Glomerular visceral epithelial cell (primary cell): ENCODE data around the gene GAMT.

Experiments used
- DNase-seq: peaks from one replicate; pipeline ENCODE4 v3.0.0-alpha.2; 2016; ENCODE audit errors: extremely low spot score

Gene GAMT

DNA sequence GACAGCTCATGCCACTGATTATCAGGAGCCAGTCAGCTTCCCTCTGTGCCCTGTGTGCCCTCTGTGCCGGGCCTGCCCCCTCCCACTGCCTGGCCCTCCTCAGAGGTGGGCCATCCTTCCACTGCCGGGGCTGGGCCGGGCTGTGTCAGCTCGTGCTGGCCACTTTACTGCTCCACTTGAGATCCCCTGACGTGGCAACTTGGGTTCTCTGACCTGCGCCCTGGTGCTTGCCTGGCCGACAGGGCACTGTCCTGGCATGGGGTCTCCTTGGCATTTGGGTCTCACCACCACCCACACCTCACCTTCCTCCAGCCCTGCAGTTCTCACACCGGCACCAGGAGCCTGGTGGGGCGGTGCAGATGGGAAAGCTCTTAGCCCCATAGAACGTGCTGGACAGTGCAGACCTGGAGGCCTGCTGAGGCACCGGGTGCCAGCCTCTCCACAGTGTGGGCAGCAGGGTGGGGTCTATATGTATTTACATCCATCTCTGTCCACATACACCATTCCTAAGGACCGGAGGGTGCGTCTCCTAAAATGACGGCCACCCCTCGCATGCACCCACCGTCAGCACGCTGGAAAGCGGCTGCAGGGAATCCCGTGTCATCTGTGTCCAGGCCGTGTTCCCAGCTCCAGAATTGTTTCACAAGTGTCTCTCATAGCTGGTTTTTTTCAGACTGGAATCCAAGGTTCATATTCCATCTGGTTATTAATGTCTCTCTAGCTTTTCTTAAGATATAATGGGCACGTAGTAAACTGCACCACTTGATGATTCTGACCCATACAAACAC is 17.8 kb upstream of the GAMT start:
- DNase-seq, result no peak

DNA sequence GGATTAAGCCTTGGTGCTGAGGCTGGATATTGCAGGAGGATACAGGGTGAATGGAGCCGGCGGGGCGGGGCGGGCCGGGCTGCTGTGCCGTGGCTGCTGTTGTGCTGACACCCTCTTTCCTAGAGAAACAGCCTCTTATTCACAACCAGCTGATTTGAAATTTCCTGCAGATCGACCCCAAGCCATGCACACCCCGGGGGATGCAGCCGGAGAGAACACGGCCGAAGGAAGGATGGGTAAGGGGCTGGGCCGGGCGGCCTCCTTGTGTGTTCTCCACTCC is 17.1 kb upstream of the GAMT start:
- DNase-seq, result no peak

DNA sequence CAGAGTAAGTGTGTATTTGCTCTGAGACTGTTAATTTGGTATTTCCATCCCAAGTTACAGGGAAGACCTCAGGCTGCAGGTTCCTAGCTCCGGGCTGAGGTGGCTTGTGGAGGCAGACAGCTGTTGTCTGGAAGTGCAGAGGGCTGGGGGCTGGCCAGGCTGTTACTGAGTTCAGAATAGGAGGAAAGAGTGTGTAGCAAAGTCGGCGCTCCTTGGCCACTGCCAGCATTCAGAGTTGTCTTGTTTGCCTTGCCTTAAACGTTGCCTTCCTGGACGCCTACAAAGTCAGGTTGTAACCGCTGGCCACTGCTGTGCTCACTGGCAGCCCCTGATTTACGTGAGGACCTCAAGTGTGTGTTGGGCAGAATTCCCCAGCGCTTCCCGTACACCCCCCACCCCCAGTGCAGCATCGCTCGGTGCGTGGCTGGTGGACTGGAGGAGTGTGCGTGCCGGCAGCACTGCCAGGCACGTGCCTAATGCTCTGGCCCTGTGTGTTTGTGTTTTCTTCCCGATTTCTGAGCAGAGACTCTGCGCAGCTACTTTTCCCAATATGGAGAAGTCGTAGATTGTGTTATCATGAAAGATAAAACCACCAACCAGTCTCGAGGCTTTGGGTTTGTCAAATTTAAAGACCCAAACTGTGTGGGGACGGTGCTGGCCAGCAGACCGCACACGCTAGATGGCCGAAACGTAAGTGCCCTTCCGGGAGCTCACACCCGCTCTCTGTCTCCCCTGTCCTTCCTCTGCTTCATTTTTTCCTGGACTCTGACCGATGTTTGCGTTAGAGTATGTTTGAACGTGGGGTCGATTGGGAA is 16.5 kb upstream of the GAMT start:
- DNase-seq, result no peak

DNA sequence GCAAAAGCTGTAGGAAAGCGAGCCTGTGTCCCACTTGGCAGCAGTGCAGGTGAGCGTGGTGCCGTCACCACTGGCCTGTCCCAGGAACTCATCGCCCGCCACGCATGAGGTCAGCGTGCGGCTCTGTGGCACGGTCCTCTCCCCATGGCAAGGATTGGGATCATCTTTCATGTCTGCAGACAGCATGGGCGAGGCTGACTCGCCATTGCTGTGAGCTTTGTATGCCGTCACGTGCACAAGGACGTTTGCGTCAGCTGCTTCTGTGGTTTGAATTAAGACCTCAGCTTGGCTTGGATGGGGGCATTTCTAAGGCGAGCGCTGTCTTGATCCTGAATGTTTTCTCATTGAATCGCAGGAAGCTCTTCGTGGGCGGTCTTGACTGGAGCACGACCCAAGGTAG is 15.8 kb upstream of the GAMT start:
- DNase-seq, result no peak

DNA sequence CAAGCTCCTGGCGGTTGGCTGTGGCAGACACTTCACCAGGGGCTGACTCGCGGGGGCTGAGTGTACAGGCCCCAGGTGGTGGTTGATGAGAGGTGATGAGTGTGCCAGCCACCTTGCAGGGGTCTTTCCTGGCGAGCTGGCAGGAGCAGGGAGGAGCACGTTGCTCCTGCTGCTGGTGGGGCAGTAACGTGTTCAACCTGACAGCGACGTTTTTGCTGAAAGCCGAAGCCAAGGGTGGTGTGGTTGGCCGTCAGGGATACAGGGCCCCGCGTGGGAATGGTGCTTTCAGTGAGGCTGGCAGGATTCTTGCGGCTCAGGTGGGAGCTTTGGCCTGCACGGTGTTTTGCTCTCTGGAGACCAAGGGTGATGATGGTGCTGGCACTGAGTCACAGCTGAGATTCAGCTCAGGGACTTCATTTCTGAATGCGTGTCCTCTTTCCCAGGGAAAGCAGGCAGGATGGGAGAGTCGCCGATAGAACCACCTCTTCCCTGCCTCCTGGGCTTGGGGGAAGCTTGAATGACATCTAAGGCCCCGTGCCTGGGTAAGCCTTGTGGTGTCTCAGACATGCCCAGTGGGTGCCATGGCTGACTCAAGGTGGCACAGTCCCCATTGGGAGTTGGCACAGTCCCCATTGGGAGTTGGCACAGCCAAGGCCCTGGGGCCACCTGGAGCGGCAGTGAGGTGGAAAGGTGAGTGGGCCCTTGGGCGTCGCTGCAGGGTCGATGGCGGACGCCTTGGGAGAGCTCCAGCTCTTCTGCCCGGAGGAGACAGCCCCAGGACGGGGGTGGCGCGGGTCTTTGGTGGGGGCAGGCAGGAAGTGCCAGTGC is 14.9 kb upstream of the GAMT start:
- peak; percentile 32 for DNase-seq

DNA sequence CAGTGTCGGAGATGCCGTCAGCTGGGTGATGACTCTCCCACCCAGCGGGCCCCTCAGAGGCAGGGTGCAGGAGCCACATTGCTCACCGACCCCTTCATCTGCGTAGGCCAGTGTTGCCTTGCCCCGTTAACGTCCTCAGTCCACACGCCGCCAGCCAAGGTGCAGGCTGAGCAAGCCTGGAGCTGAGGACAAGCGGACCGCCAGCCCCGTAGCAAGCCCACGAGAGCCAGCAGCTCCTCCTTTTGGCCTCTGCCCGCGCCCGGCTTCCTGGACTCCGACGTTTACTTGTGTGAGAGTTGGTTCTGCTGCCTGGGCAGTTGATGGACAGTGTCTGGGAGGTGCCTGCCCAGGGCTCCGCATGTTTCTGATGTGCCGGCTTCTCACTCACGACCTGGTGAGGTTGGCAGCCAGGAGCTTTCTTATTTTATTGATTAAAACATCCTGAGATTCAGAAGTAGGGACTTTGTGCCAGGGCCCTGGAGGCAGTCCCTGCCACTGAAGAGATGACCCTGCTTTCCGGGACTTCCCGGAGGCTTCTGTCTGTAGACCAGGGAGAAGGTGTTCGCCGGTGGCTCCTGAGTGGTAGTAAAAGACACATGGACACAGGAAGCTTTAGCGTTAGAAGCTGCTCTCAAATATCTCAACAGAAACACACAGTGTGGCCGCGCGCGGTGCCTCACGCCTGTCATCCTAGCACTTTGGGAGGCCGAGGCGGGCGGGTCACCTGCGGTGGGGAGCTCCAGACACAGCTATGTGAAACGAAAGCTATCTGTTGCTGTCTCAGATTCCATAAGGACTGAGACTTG is 11.9 kb upstream of the GAMT start:
- DNase-seq, result no peak

DNA sequence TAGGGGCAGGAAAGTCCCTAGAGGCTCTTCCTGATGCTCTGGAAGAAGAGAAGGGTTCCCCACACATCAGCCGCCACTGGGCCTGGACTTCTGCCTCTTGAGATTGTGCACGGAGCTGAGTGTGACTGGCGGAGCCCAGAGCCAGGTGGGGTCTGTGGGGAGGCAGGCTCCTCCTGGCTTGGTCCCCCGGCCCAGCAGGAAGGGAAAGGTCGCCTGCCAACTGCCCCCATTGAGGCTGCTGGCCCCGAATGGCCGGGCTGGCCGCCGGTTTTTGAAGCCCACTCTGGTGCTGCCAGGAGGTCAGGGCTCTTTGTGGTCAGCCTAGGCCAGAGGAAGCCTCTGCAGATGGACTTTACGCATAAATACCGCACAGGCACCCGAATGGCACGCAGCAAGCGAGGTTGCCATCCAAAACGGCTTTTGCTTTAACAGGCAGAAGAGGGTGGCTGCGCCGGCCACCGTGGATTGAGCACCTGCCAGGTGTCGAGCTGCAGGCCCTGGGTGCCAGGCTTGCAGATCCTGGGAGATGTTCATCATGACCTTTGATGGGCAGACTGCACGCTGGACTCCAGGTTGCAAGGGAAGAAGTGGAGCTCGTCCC is 11.1 kb upstream of the GAMT start:
- DNase-seq, result no peak

DNA sequence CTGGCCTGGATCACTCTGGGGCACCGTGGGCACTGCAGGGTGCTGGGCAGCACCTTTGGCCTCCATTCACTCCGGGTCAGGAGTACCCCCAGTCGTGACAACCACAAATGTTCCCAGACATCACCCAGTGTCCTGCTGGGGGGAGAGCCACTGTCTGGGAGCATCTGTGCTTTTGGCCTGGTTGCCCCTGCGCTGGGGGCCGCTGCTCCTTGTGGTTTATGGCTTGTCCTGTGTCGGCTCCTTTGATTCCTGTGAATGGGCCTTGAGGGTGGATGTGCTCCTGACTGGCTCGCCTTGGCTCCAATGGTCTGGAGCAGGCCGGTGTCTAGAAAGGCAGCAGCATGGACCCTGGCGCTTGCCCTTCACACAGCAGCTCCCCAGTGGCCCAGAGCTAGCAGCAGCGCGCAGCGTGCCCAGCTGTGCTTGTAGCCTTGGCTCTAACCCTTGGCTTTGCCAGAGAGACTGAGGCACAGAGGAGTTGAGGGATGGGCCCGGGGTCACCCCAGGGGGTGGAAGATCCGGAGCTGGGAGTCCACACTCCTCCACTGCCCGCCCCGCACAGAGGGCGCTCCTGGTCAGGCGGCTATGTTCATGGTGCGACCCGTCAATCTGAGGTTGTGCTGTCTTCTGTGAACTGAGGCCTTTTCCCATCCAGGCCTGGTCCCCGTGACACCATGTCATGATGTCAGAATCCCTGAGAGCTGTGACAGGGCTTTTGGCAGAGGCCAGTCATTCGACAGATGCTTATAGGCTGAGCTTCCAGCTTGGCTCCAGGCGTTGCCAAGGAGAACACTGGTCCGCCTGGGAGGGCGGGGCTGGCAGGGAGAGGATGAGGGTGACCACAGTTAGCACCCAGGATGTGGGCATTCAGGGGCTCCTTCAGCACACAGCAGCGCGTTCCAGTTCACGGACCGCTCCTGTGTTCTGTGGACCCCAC is 10.2 kb upstream of the GAMT start:
- no peak for DNase-seq

DNA sequence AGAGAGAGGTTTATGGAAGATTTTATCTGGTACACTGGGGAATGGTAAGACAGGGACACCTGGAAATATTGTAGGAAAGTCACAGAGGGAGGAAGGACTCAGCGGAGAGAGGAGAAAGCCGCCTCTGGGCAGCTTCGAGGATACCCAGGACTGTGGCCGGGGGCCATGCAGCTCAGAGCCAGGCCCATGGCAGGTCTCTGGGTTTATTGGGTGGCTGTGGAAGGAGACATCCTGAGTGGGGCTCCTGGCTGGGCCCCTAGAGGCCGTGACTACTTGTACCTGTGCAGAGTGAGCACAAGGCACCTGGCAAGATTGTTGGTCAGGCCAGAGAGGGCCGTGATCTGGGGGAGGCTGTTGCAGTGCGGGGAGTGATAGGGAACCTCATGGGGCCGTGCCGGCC is 9.4 kb upstream of the GAMT start:
- no peak for DNase-seq

DNA sequence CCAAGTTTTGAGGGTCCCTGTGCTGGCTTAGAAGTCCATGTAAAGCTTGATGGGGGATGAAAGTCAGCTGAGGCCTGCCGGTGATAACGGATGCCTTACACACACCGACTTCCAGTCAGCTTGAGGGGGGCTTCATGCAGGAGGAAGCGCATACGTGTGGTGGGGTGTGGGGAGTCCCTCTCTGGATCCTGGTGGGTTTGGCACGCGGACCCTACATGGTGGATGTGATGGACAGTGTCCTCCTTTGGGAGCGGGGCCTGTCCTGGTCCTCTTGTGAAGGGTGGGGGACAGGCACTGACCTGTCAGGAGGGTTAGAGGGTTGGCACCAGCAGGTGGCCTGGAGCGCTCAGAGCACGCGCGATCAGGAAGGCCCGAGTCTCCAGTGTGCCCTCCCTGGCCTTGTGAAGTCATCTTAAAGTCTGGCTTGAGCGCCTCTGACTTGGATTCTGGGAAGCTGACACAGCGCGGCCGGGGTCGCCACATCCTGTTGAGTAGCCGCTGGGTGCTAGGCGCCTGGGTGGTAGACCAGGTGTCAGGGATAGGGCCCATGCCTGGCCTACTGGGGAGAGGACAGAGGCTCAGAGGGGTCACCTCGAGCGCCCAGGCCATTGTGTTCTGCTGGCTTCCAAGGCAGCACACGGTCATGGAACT is 8.9 kb upstream of the GAMT start:
- peak; percentile 87 for DNase-seq

DNA sequence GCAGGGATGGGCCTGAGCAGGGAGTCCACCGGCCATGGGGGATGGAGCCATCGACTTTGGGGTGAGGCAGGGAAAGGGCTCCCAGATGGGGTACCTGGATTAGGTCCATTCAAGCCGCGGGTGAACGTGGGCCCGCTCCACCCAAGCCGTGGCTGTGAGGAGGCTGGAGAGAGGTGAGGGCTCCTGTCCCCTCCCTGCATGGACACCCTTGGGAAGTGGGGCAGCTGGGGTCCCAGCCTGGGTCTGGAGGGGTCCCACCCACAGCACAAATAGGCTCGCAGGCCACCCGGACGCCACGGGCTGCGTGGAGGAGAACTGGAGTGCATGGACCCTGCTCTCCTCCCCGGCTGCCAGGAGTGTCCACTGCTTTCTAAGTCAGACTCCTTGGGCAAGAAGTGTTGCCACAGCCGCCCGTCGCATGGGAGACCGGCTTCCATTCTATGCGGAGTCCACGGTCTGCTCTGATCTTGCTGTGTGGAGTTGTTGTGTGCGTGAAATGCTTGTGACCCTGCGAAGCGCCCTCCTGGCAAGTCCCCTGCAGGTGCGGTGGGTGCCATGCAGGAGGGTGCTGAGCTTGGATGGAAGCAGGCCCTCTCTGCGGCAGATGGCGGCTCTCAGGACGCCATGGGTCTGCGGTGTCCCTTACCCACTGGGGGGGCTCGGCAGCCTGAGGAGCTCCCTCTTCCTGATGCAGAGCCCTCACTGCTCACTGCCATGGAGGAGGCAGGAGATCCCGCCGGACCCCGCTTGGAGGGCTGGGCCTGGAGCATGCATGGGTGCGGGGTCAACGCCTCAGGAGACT is 8.1 kb upstream of the GAMT start:
- DNase-seq, result no peak

DNA sequence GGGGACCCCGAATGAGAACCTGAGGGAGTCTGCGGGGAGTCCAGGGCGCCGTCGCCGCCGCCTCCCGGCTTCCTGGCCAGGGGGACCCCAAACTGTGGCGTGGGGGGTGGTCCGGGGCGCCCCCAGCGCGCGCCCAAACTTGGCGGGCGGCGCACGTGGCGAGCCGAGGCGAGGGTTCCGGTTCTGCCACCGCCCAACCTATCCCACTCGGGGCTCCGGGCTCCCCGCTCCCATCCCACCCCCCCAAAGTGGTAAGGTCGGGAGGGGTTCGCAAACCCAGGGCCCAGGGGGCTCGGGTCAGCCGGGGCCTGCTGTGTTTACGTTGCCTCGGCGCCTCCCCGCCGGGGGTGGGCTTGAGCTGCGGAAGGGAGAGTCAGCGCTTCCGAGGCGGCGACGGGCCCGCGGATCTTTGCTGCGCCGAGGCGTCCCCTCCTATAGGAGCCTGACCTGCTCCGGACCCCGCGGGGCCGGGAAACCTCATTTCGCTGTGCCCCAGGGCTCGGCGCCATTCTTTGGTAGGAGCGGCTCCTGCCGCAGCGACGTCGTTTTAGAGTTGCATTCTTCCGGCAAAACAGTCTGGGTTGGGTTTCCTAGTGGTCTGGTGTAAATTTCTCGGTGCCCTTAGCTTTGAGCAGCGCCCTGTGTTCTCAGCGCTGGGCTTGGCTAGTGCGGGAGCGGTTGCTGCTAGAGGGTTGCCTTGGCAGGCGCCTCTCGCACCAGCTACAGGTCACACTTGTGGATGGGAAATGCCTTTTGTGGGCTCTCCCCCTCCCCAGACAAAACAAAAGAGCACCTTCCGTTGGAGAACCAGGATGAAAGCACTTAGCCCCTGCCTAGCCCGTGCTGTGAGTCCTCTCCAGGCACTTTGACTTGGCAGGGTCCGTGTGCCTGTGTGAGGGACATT is 7.2 kb upstream of the GAMT start:
- DNase-seq, result peak; percentile 57

DNA sequence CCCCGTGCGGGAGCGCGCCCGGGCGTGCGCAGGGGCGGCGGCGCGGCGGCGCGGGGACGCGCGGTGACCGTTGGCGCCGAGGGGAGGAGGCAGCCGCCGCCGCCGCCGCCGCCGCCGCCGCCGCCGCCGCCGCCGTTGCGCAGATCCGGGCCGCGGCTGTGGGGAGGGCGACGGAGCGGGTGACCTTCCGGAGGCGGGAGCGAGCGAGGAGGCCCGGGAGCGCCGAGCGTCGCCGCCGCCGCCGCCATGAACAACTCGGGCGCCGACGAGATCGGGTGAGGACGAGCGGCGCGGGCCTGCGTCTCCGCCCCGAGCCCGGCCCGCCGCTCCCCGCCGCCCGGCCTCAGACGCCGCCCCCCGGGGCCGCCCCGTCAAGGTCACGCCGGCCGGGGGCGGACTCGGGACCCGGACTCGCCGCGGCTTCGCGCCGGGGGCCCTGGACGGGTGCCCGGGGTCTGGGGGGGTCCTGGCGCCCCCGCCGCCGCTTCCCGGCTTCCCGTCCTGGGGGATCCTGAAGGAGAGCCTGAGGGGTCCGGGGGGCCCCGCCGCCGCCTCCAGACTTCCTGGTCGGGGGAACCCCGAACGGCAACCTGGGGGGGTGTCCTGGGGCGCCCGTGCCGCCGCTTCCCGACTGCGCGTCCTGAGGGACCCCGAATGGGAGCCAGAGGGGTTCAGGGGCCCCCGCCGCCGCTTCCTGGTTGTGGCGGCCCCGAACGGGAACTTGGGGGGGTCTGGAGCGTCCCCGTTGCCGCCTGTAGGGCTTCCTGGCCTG is 6.4 kb upstream of the GAMT start, which contains the start of gene DAZAP1:
DAZAP1 (plus strand) TSS at position 59 of the 772 bp plus-strand sequence; CDS start at position 247, 188 bp downstream.
- no peak for DNase-seq

DNA sequence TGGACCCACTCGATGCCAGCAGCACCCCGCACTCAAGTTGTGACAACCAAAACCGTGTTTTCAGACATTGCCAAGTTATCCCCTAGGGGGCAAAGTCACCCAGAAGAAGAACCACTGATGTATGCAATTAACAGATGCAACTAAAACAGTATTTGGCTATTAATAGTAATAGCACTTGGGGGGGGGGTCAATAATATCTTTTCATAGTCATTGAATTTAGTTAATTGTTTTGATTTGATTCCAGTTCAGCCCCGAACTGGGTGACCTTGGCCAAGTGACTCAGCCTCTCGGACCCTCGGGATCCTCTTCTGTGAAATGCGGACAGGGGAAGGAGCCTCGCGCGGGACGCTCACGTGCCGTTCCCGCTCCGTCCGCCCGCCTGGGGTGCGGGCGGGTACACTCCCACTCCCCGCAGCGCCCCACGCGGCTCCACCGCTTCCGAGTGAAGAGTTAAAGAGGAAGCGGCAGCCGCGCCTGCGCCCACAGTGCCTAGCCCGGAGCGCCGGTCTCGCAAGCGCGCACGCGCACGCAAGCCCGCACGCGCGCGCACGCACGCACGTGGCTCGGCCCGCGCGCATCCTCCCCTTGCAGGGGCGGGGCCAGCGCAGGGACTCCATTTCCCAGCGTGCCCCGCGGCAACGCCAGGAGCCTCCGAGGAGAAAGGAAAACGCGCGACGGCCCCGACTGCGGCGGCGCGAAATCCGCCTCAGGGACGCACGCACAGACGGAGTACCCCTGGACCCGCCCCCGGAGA is 5.6 kb upstream of the GAMT start:
- peak; percentile 99 for DNase-seq

DNA sequence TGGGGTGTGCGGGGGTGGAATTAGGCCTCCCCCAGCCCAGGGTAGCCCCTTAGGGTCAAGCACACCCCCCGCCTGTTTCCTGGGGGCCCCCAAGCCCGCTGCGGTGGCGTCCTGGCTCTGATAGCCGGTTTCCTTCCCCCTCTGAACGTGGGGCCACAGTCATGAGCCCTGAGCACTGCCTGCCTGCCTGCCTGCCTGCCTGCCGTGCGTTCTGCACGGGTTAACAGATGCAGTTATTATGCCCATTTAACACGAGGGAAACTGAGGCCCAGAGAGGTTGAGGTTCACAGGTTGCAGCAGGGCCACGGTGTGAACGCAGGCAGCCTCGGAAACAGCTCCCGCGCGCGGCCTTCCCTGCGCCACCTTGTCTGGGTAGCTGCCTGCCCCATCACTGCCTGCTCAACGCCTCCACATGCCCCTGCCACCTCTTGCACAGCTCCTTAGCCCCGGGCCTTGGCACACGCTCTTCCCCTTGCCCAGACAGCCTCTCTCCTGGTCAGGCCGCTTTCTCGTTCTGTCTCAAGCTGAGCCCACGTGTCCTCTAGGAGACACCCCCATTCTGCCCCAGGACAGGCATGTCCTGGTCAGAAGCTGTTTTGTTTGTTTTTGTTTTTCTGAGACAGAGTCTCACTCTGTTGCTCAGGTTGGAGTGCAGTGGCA is 1.2 kb upstream of the GAMT start:
- DNase-seq, result no peak

DNA sequence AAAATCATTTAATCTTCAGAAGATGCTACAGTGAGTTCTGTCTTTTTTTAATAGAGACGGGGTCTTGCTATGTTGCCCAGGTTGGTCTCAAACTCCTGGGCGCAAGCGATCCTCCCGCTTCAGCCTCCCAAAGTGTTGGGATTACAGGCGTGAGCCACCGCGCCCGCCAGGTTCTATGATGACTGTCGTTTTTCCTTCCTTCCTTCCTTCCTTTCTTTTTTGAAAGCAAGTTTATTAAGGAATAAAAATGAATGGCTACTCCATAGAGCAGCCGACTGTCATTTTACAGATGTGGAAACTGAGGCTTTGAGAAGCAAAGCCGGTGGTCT is 511 bp upstream of the GAMT start:
- DNase-seq, result no peak
